ENCODE results near the gene SNAPC5. TPM values are rescaled to one million over a fixed set of nuclear protein-coding genes. Genes with fewer than 3 reads are reported as not detected.

Gene SNAPC5
- polyA plus RNA-seq, 3 donors = 15.6 to 32.5 (median 30.2) TPM

DNA sequence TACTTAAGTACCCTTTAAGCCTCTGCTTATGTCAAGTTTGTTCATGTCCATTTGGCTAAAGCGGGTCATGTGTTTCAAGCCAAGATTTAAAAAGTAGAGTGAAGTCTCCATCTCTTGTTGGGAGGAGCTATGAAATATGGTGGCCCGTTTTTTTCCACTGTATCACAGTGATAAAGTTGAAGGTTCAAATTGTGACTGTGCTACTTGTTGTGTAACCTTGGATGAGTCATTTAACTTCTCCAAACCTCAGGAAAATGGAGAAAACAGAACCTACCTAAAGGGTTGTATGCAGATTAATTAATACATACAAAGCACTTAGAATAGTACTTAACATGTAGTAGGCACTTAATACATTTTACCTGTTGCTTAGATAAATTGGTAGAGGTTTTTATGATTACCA, 43.4 kb downstream of the SNAPC5 start:
- no peak overlapping the region for H2AFZ ChIP-seq (ENCODE audit: insufficient read depth, low read depth, low read length, poor library complexity, severe bottlenecking)
- Mint-ChIP-seq H3K4me3 (peak overlapping the region in 1 of 2 donors; percentile 53), H3K27me3 (ENCODE audit: low read depth in 3 of 3) (no peaks in the 10 kb centered on the region), H3K36me3 (peaks cover 32 to 39% of the 10 kb centered on the region in 2 donors), H3K4me1 (peaks cover 22% of the 10 kb centered on the region), H3K9me3 (peaks cover 0 to 3% (median 0%) of the 10 kb centered on the region in 7 donors), H3K27ac (peak overlapping the region; percentile 58 to 87 (median 82))
- peaks cover 6% of the 10 kb centered on the region for H3K79me2 ChIP-seq (ENCODE audit: insufficient read depth, low read length)
- TF ChIP-seq, protein P1, sequence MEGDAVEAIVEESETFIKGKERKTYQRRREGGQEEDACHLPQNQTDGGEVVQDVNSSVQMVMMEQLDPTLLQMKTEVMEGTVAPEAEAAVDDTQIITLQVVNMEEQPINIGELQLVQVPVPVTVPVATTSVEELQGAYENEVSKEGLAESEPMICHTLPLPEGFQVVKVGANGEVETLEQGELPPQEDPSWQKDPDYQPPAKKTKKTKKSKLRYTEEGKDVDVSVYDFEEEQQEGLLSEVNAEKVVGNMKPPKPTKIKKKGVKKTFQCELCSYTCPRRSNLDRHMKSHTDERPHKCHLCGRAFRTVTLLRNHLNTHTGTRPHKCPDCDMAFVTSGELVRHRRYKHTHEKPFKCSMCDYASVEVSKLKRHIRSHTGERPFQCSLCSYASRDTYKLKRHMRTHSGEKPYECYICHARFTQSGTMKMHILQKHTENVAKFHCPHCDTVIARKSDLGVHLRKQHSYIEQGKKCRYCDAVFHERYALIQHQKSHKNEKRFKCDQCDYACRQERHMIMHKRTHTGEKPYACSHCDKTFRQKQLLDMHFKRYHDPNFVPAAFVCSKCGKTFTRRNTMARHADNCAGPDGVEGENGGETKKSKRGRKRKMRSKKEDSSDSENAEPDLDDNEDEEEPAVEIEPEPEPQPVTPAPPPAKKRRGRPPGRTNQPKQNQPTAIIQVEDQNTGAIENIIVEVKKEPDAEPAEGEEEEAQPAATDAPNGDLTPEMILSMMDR (IDR thresholded peaks at IDR 0.05) = no peak
- WGBS (ENCODE audit: insufficient coverage) = no CpG with 5 or more reads among the region's 2 CpGs
- peaks cover 14% of the 10 kb centered on the region for H4K20me1 ChIP-seq (ENCODE audit: insufficient read depth, low read length)
- no peak overlapping the region for H3K4me3 ChIP-seq (replicated peaks in 1 of 3; ENCODE audit: low read depth in 2 of 3, low read length in 3 of 3)
- peak; percentile 66 to 85 (median 81) for DNase-seq
- peak overlapping the region; percentile 1 for H3K4me2 ChIP-seq (replicated peaks; ENCODE audit: extremely low read depth, low read length, poor library complexity, severe bottlenecking)
- H3K9me3 ChIP-seq (replicated peaks in 1 of 2; ENCODE audit: control insufficient read depth in 1 of 2, insufficient read depth in 1 of 2, low read length in 2 of 2) = no peaks in the 10 kb centered on the region
- intact Hi-C loops (cut with micrococcal nuclease) = no loop called here
- H3K36me3 ChIP-seq (replicated peaks in 1 of 2; ENCODE audit: control insufficient read depth in 1 of 2, insufficient read depth in 2 of 2, low read length in 2 of 2) = peaks cover 7 to 36% of the 10 kb centered on the region in 2 donors
- H3K27ac ChIP-seq (ENCODE audit: low read depth in 1 of 2, low read length in 2 of 2) = peak overlapping the region in 1 of 2 donors; percentile 64
- H3K27me3 ChIP-seq (ENCODE audit: control insufficient read depth in 2 of 2, insufficient read depth in 2 of 2, low read length in 2 of 2) = no peaks in the 10 kb centered on the region
- peaks cover 15 to 25% of the 10 kb centered on the region in 2 donors for H3K4me1 ChIP-seq (ENCODE audit: control insufficient read depth in 1 of 2, insufficient read depth in 2 of 2, low read length in 2 of 2)
- H3K9ac ChIP-seq (ENCODE audit: insufficient read depth, low read length, poor library complexity, severe bottlenecking) = no peak overlapping the region

DNA sequence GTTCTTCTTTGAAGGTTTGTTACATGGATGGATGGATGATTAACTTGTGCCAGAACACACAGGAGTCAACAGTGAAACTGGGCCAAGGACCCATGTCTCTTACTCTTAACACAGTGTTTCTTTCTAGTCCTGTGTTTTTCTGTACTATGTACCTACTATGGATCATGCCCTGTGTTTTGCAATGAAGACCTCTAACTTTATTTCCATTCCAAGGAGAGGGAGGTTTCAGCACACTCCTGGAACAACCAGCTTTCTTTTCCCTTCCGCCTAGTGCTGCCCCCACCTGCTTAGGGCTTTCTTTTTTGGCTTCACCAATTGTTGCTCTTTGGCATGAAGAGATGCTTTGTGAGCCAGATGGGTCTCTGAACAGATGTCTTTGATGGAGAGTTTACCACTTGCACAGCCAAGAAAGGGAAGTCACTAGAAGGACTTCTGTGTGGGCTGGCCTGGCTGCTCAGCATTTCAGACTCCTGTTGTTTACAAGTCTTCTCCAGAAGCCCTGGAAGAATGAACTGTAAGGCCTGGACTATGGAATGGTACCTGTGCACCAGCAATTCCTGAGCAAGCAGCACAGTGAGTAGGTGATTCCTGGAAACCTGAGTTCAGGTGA, 44.5 kb downstream of the SNAPC5 start:
- TF ChIP-seq, protein P1 (IDR thresholded peaks at IDR 0.05) = no peak
- Histone ChIP-seq H3K36me3 (replicated peaks in 1 of 2; ENCODE audit: control insufficient read depth in 1 of 2, insufficient read depth in 2 of 2, low read length in 2 of 2) (peaks cover 8 to 40% of the 10 kb centered on the region in 2 donors), H3K4me1 (ENCODE audit: control insufficient read depth in 1 of 2, insufficient read depth in 2 of 2, low read length in 2 of 2) (peaks cover 15 to 25% of the 10 kb centered on the region in 2 donors), H3K4me2 (replicated peaks; ENCODE audit: extremely low read depth, low read length, poor library complexity, severe bottlenecking) (peak overlapping the region; percentile 0), H3K9me3 (replicated peaks in 1 of 2; ENCODE audit: control insufficient read depth in 1 of 2, insufficient read depth in 1 of 2, low read length in 2 of 2) (no peaks in the 10 kb centered on the region), H3K79me2 (ENCODE audit: insufficient read depth, low read length) (peaks cover 6% of the 10 kb centered on the region), H3K9ac (ENCODE audit: insufficient read depth, low read length, poor library complexity, severe bottlenecking) (no peak overlapping the region), H3K27ac (ENCODE audit: low read depth in 1 of 2, low read length in 2 of 2) (peak overlapping the region in 1 of 2 donors; percentile 64), H4K20me1 (ENCODE audit: insufficient read depth, low read length) (peaks cover 9% of the 10 kb centered on the region), H3K27me3 (ENCODE audit: control insufficient read depth in 2 of 2, insufficient read depth in 2 of 2, low read length in 2 of 2) (no peaks in the 10 kb centered on the region), H3K4me3 (replicated peaks in 1 of 3; ENCODE audit: low read depth in 2 of 3, low read length in 3 of 3) (no peak overlapping the region), H2AFZ (ENCODE audit: insufficient read depth, low read depth, low read length, poor library complexity, severe bottlenecking) (no peak overlapping the region)
- H3K4me3 Mint-ChIP-seq = no peak overlapping the region
- peaks cover 0 to 3% (median 0%) of the 10 kb centered on the region in 7 donors for H3K9me3 Mint-ChIP-seq
- peak overlapping the region; percentile 56 to 87 (median 84) for H3K27ac Mint-ChIP-seq
- intact Hi-C loops (cut with micrococcal nuclease) = no loop called here
- H3K4me1 Mint-ChIP-seq = peaks cover 23% of the 10 kb centered on the region
- DNase-seq = no peak
- no CpG with 5 or more reads among the region's 1 CpG for WGBS (ENCODE audit: insufficient coverage)
- peaks cover 26 to 40% of the 10 kb centered on the region in 2 donors for H3K36me3 Mint-ChIP-seq
- H3K27me3 Mint-ChIP-seq (ENCODE audit: low read depth in 3 of 3) = no peaks in the 10 kb centered on the region

All from CD14-positive monocyte (primary cell).